HEK293 (cell line): Measurements from ENCODE around the gene KDM4C.

Experiments used
- FEZF1 ChIP-seq: fragments of 450-650 bp; formaldehyde crosslinking; IDR thresholded peaks from 2 replicates; pipeline ENCODE4 v1.5.1; 2016; ENCODE audit warnings: missing biosample characterization, missing genetic modification characterization
- MEIS1 ChIP-seq: sonication (generic); formaldehyde crosslinking; IDR thresholded peaks from 2 replicates; pipeline ENCODE4 v1.8.1; 2022; ENCODE audit warnings: missing genetic modification reagents, mild to moderate bottlenecking, borderline replicate concordance
- PRDM6 ChIP-seq: fragments of 450-650 bp; formaldehyde crosslinking; IDR thresholded peaks from 2 replicates; pipeline ENCODE4 v1.5.1; 2017; ENCODE audit warnings: missing biosample characterization, missing genetic modification characterization
- SP7 ChIP-seq: fragments of 450-650 bp; formaldehyde crosslinking; IDR thresholded peaks from 2 replicates; pipeline ENCODE4 v1.5.1; 2016; ENCODE audit warnings: missing biosample characterization, missing genetic modification characterization
- TCF7L2 ChIP-seq: IDR thresholded peaks from 2 replicates; pipeline ENCODE4 v1.6.1; 2011; ENCODE audit warnings: low read depth, mild to moderate bottlenecking, inconsistent platforms, low read length, moderate library complexity, borderline replicate concordance
- WT1 ChIP-seq: fragments of 450-650 bp; formaldehyde crosslinking; IDR thresholded peaks from 2 replicates; pipeline ENCODE4 v1.5.1; 2016; ENCODE audit warnings: missing biosample characterization, missing genetic modification characterization
- ZBTB10 ChIP-seq: fragments of 450-650 bp; formaldehyde crosslinking; IDR thresholded peaks from 2 replicates; pipeline ENCODE4 v1.5.1; 2016; ENCODE audit warnings: missing biosample characterization, missing genetic modification characterization
- ZFP3 ChIP-seq: fragments of 450-650 bp; formaldehyde crosslinking; IDR thresholded peaks from 2 replicates; pipeline ENCODE4 v1.5.1; 2016; ENCODE audit warnings: low read depth, missing biosample characterization, missing genetic modification characterization
- ZNF121 ChIP-seq: fragments of 450-650 bp; formaldehyde crosslinking; IDR thresholded peaks from 2 replicates; pipeline ENCODE4 v1.5.1; 2016; ENCODE audit warnings: missing biosample characterization, missing genetic modification characterization
- ZNF140 ChIP-seq: fragments of 450-650 bp; formaldehyde crosslinking; IDR thresholded peaks from 2 replicates; pipeline ENCODE4 v1.5.1; 2016; ENCODE audit warnings: missing biosample characterization, missing genetic modification characterization
- ZNF148 ChIP-seq: fragments of 450-650 bp; formaldehyde crosslinking; IDR thresholded peaks from 2 replicates; pipeline ENCODE4 v1.5.0; 2017; ENCODE audit warnings: missing biosample characterization, missing genetic modification characterization, borderline replicate concordance
- ZNF18 ChIP-seq: fragments of 450-650 bp; formaldehyde crosslinking; IDR thresholded peaks from 2 replicates; pipeline ENCODE4 v1.5.1; 2016; ENCODE audit warnings: missing biosample characterization, missing genetic modification characterization
- ZNF2 ChIP-seq: fragments of 450-650 bp; formaldehyde crosslinking; IDR thresholded peaks from 2 replicates; pipeline ENCODE4 v1.5.1; 2016; ENCODE audit warnings: missing biosample characterization, missing genetic modification characterization
- ZNF214 ChIP-seq: fragments of 450-650 bp; formaldehyde crosslinking; IDR thresholded peaks from 2 replicates; pipeline ENCODE4 v1.5.1; 2017; ENCODE audit warnings: missing biosample characterization, mild to moderate bottlenecking, missing genetic modification characterization, borderline replicate concordance
- ZNF423 ChIP-seq: fragments of 450-650 bp; formaldehyde crosslinking; IDR thresholded peaks from 2 replicates; pipeline ENCODE4 v1.5.1; 2016; ENCODE audit warnings: missing biosample characterization, missing genetic modification characterization
- ZNF529 ChIP-seq: fragments of 450-650 bp; formaldehyde crosslinking; IDR thresholded peaks from 2 replicates; pipeline ENCODE4 v1.5.1; 2017; ENCODE audit warnings: missing genetic modification characterization, missing biosample characterization; ENCODE audit not compliant: insufficient replicate concordance
- ZNF658 ChIP-seq: fragments of 450-650 bp; formaldehyde crosslinking; IDR thresholded peaks from 2 replicates; pipeline ENCODE4; 2016; ENCODE audit warnings: missing biosample characterization, missing genetic modification characterization
- ZNF692 ChIP-seq: fragments of 450-650 bp; formaldehyde crosslinking; IDR thresholded peaks from 2 replicates; pipeline ENCODE4 v1.5.1; 2016; ENCODE audit warnings: missing biosample characterization, missing genetic modification characterization
- ZNF707 ChIP-seq: fragments of 450-650 bp; formaldehyde crosslinking; IDR thresholded peaks from 2 replicates; pipeline ENCODE4 v1.5.1; 2016; ENCODE audit warnings: missing biosample characterization, missing genetic modification characterization
- ZNF843 ChIP-seq: fragments of 450-650 bp; formaldehyde crosslinking; IDR thresholded peaks from 2 replicates; pipeline ENCODE4 v1.5.1; 2016; ENCODE audit warnings: missing biosample characterization, missing genetic modification characterization
- ZSCAN16 ChIP-seq: fragments of 450-650 bp; formaldehyde crosslinking; IDR thresholded peaks from 2 replicates; pipeline ENCODE4 v1.5.1; 2016; ENCODE audit warnings: missing biosample characterization, missing genetic modification characterization
- ZSCAN4 ChIP-seq: fragments of 450-650 bp; formaldehyde crosslinking; IDR thresholded peaks from 2 replicates; pipeline ENCODE4 v1.5.1; 2017; ENCODE audit warnings: missing biosample characterization, missing genetic modification characterization

The KDM4C gene

GRCh38 chr9:7164440-7165330, 406.9 kb downstream of the KDM4C start (continued):
- TF ChIP-seq ZFP3 (tag by site-specific recombination) (no peak), SP7 (0 out of 2 replicates have a peak, but pooled peaks have one; percentile 34), ZNF529 (no peak), ZNF707 (tag by site-specific recombination) (no peak), ZNF214 (tag by site-specific recombination) (no peak), ZNF843 (tag by site-specific recombination) (peak; percentile 71), ZNF18 (tag by site-specific recombination) (peak; percentile 12; the same call in 1 of the 2 replicates), ZNF692 (0 out of 2 replicates have a peak, but pooled peaks have one; percentile 40), WT1 (tag by site-specific recombination) (peak; percentile 83), FEZF1 (peak; percentile 86), ZNF658 (tag by site-specific recombination) (no peak), TCF7L2 (peak; percentile 98), ZNF121 (tag by site-specific recombination) (no peak), ZSCAN4 (tag by site-specific recombination) (no peak), ZNF423 (tag by site-specific recombination) (0 out of 2 replicates have a peak, but pooled peaks have one; percentile 16), ZBTB10 (tag by site-specific recombination) (no peak), ZNF148 (tag by site-specific recombination) (no peak), ZNF2 (tag by site-specific recombination) (peak; percentile 41; the same call in 1 of the 2 replicates), MEIS1 (CRISPR knock-in tag) (no peak), ZSCAN16 (tag by site-specific recombination) (no peak), ZNF140 (no peak), PRDM6 (tag by site-specific recombination) (peak; percentile 74)
